SK-N-SH treated with all-trans-retinoic acid at 6 μM for 48 hours (cell line): ENCODE results near the gene AKT1S1.

ENCODE experiments used
- ATAC-seq: fragments of 200-7000 bp; cut with Tn5 transposase; 3 replicates; pipeline ENCODE4 v1.9.1; 2020; ENCODE audit warnings: mild to moderate bottlenecking, moderate library complexity
- CREB5 ChIP-seq: fragments of 250-450 bp; sonication (Bioruptor Pico); IDR thresholded peaks from 2 replicates; pipeline ENCODE4 v1.5.1; 2020; ENCODE audit warnings: low read depth, mild to moderate bottlenecking, moderate library complexity
- CSDC2 ChIP-seq: fragments of 250-450 bp; sonication (Bioruptor Pico); IDR thresholded peaks from 2 replicates; pipeline ENCODE4 v1.5.0; 2020; ENCODE audit warnings: mild to moderate bottlenecking, moderate library complexity
- CSRNP3 ChIP-seq: fragments of 250-450 bp; sonication (Bioruptor Pico); IDR thresholded peaks from 2 replicates; pipeline ENCODE4 v1.5.1; 2021; ENCODE audit warnings: mild to moderate bottlenecking, moderate library complexity
- ESRRG ChIP-seq: fragments of 250-450 bp; sonication (Bioruptor Pico); IDR thresholded peaks from 2 replicates; pipeline ENCODE4 v1.6.1; 2021; ENCODE audit warnings: mild to moderate bottlenecking
- GLIS3 ChIP-seq: fragments of 250-450 bp; sonication (Bioruptor Pico); IDR thresholded peaks from 2 replicates; pipeline ENCODE4 v1.5.0; 2020; ENCODE audit warnings: mild to moderate bottlenecking, moderate library complexity
- ISL1 ChIP-seq: fragments of 250-450 bp; sonication (Bioruptor Pico); IDR thresholded peaks from 2 replicates; pipeline ENCODE4 v2.1.2; 2022; ENCODE audit warnings: mild to moderate bottlenecking, moderate library complexity
- PATZ1 ChIP-seq: fragments of 250-450 bp; sonication (Bioruptor Pico); IDR thresholded peaks from 2 replicates; pipeline ENCODE4 v1.8.0; 2020; ENCODE audit warnings: mild to moderate bottlenecking, moderate library complexity, borderline replicate concordance
- POU6F1 ChIP-seq: fragments of 250-450 bp; sonication (Bioruptor Pico); IDR thresholded peaks from 2 replicates; pipeline ENCODE4 v1.8.0; 2021; ENCODE audit warnings: low read depth, mild to moderate bottlenecking, moderate library complexity, borderline replicate concordance
- PPARA ChIP-seq: fragments of 250-450 bp; sonication (Bioruptor Pico); IDR thresholded peaks from 2 replicates; pipeline ENCODE4 v1.5.0; 2020; ENCODE audit warnings: mild to moderate bottlenecking, borderline replicate concordance
- SNAI2 ChIP-seq: fragments of 250-450 bp; sonication (Bioruptor Pico); IDR thresholded peaks from 2 replicates; pipeline ENCODE4 v1.5.0; 2020; ENCODE audit warnings: mild to moderate bottlenecking, moderate library complexity
- TCF4 ChIP-seq: fragments of 250-450 bp; sonication (Bioruptor Pico); IDR thresholded peaks from 2 replicates; pipeline ENCODE4 v1.8.0; 2021; ENCODE audit warnings: mild to moderate bottlenecking, moderate library complexity, borderline replicate concordance
- TSHZ2 ChIP-seq: fragments of 250-450 bp; sonication (Bioruptor Pico); IDR thresholded peaks from 2 replicates; pipeline ENCODE4 v1.5.0; 2020; ENCODE audit warnings: mild to moderate bottlenecking, moderate library complexity
- ZC3H10 ChIP-seq: fragments of 250-450 bp; sonication (Bioruptor Pico); IDR thresholded peaks from 2 replicates; pipeline ENCODE4 v1.5.1; 2021; ENCODE audit warnings: mild to moderate bottlenecking, moderate library complexity
- ZFP3 ChIP-seq: fragments of 250-450 bp; sonication (Bioruptor Pico); IDR thresholded peaks from 2 replicates; pipeline ENCODE4 v1.5.0; 2020; ENCODE audit warnings: mild to moderate bottlenecking, moderate library complexity
- ZFP30 ChIP-seq: fragments of 450-650 bp; formaldehyde crosslinking; IDR thresholded peaks from 2 replicates; pipeline ENCODE4 v1.5.0; 2022; ENCODE audit warnings: mild to moderate bottlenecking, moderate library complexity
- ZNF565 ChIP-seq: fragments of 450-650 bp; formaldehyde crosslinking; conservative IDR thresholded peaks from 2 replicates; pipeline ENCODE4 v1.5.0; 2020; ENCODE audit warnings: low read depth, mild to moderate bottlenecking, moderate library complexity
- ZNF70 ChIP-seq: fragments of 450-650 bp; formaldehyde crosslinking; IDR thresholded peaks from 2 replicates; pipeline ENCODE4 v1.5.0; 2020; ENCODE audit warnings: mild to moderate bottlenecking, moderate library complexity

Gene AKT1S1

GRCh38 chr19:49840321-49840720, 36.8 kb downstream of the AKT1S1 start:
- ATAC-seq: no peak
- TF ChIP-seq ZFP3 (CRISPR knock-in tag) (no peak), CSRNP3 (CRISPR knock-in tag) (no peak), TSHZ2 (CRISPR knock-in tag) (no peak)

GRCh38 chr19:49839713-49840112, 37.4 kb downstream of the AKT1S1 start:
- TF ChIP-seq POU6F1 (CRISPR knock-in tag) (no peak), ZFP30 (CRISPR knock-in tag) (no peak), ESRRG (CRISPR knock-in tag) (no peak), TCF4 (CRISPR knock-in tag) (no peak), GLIS3 (CRISPR knock-in tag) (no peak), PATZ1 (CRISPR knock-in tag) (no peak), ZNF565 (CRISPR knock-in tag) (no peak), SNAI2 (CRISPR knock-in tag) (no peak), ISL1 (CRISPR knock-in tag) (no peak), ZNF70 (CRISPR knock-in tag) (no peak)
- TF ChIP-seq, all 23 proteins: peak for 0
- no peak for ATAC-seq

- TF ChIP-seq PPARA (CRISPR knock-in tag) (no peak), CREB5 (CRISPR knock-in tag) (no peak), CSDC2 (CRISPR knock-in tag) (no peak), ZC3H10 (no peak), PATZ1 (CRISPR knock-in tag) (no peak)
- ATAC-seq: no peak
Observed at GRCh38 chr19:49838885-49839588, 38.1 kb downstream of the AKT1S1 start.
